K562 (cell line): ENCODE measurements around the gene RPS23. TPM values are rescaled to one million over a fixed set of nuclear protein-coding genes. Genes with fewer than 3 reads are reported as not detected.
A peak's percentile ranks its signal among the peaks of the same experiment; 100 is the strongest.

ENCODE experiments used
- CGGBP1 ChIP-seq: fragments of 250-450 bp; sonication (Bioruptor Pico); IDR thresholded peaks from 2 replicates; pipeline ENCODE4 v1.9.0; 2021; ENCODE audit warnings: mild to moderate bottlenecking
- CREM ChIP-seq: IDR thresholded peaks from 2 replicates; pipeline ENCODE4 v1.6.1; 2014; ENCODE audit warnings: antibody characterized with exemption, low read depth
- FUS ChIP-seq: fragments of 200-400 bp; formaldehyde crosslinking; optimal IDR thresholded peaks from 2 replicates; pipeline ENCODE3; 2017; ENCODE audit warnings: low read depth, low read length
- HCFC1 ChIP-seq: IDR thresholded peaks from 2 replicates; pipeline ENCODE4 v1.6.1; 2012; ENCODE audit warnings: low read depth, low read length, improper control_type of control experiment
- NCOA1 ChIP-seq: fragments of 450-650 bp; IDR thresholded peaks from 2 replicates; pipeline ENCODE4 v1.6.1; 2016; ENCODE audit warnings: low read depth
- NEUROD1 ChIP-seq: fragments of 150-350 bp; IDR thresholded peaks from 2 replicates; pipeline ENCODE4 v1.6.1; 2014; ENCODE audit warnings: borderline replicate concordance, low read length, low read depth; ENCODE audit not compliant: partially characterized antibody
- NFE2L1 ChIP-seq: fragments of 450-650 bp; IDR thresholded peaks from 2 replicates; pipeline ENCODE4 v1.6.1; 2016; ENCODE audit warnings: missing genetic modification characterization, low read depth, mild to moderate bottlenecking, missing compliant biosample characterization, moderate library complexity, borderline replicate concordance
- POLR2B ChIP-seq: fragments of 450-650 bp; IDR thresholded peaks from 2 replicates; pipeline ENCODE4 v1.6.1; 2018; ENCODE audit warnings: low read depth; ENCODE audit not compliant: partially characterized antibody
- POU5F1 ChIP-seq: fragments of 150-350 bp; IDR thresholded peaks from 2 replicates; pipeline ENCODE4 v1.6.1; 2014; ENCODE audit warnings: borderline replicate concordance, low read length, low read depth, mild to moderate bottlenecking; ENCODE audit not compliant: partially characterized antibody
- SMAD1 ChIP-seq: fragments of 150-350 bp; IDR thresholded peaks from 2 replicates; pipeline ENCODE4 v1.6.1; 2014; ENCODE audit warnings: low read length, low read depth; ENCODE audit not compliant: partially characterized antibody
- TAL1 ChIP-seq: fragments of 450-650 bp; IDR thresholded peaks from 2 replicates; pipeline ENCODE4 v1.6.1; 2016; ENCODE audit warnings: mild to moderate bottlenecking
- TARDBP ChIP-seq: fragments of 450-650 bp; IDR thresholded peaks from 2 replicates; pipeline ENCODE4 v1.6.1; 2016
- THAP12 ChIP-seq: fragments of 250-450 bp; sonication (Bioruptor Pico); IDR thresholded peaks from 2 replicates; pipeline ENCODE4 v1.9.0; 2021; ENCODE audit warnings: mild to moderate bottlenecking, inconsistent platforms
- THRAP3 ChIP-seq: fragments of 450-650 bp; IDR thresholded peaks from 2 replicates; pipeline ENCODE4 v1.6.1; 2016; ENCODE audit warnings: mild to moderate bottlenecking, inconsistent platforms, borderline replicate concordance
- ZBTB2 ChIP-seq: fragments of 450-650 bp; IDR thresholded peaks from 2 replicates; pipeline ENCODE4 v1.6.1; 2016; ENCODE audit warnings: antibody characterized with exemption
- ZBTB33 ChIP-seq: sonication (generic); formaldehyde crosslinking; IDR thresholded peaks from 2 replicates; pipeline ENCODE4 v1.8.1; 2023; ENCODE audit warnings: mild to moderate bottlenecking, missing genetic modification reagents
- ZC3H11A ChIP-seq: IDR thresholded peaks from 2 replicates; pipeline ENCODE4 v1.6.1; 2012; ENCODE audit warnings: low read depth, low read length, improper control_type of control experiment
- ZNF12 ChIP-seq: sonication (generic); formaldehyde crosslinking; IDR thresholded peaks from 2 replicates; pipeline ENCODE4 v1.4.0; 2020; ENCODE audit warnings: mild to moderate bottlenecking, missing genetic modification reagents
- ZNF134 ChIP-seq: fragments of 250-450 bp; sonication (Bioruptor Pico); conservative IDR thresholded peaks from 2 replicates; pipeline ENCODE4 v1.4.0; 2020
- polyA plus RNA-seq, 8 experiments: library from polyadenylated mRNA; depleted of rRNA in 4 of 8; stranded (reverse) in 5 of 8; unstranded in 3 of 8; fragments of >200 nt; fragmentation: Nextera tagmentation in 2 of 8; fragmentation: Illumina TruSeq in 1 of 8; extraction: Ambion mirVana in 2 of 8; extraction: Trizol in 1 of 8; gene quantifications; 2 replicates each; pipeline versions ENCODE4 v1.2.1 to v1.2.3, GENCODE V29; 2011 to 2014; ENCODE audit warnings: inconsistent platforms in 1 of 8, missing spikeins in 1 of 8
- total RNA-seq, 7 experiments: library from RNA; depleted of rRNA in 6 of 7; stranded (reverse); fragments of >200 nt in 6 of 7; fragmentation: Illumina TruSeq in 2 of 7; extraction: Trizol in 2 of 7; gene quantifications; 2 replicates each; pipeline versions ENCODE4 v1.2.1 to v1.2.3, GENCODE V29; 2011 to 2021; ENCODE audit warnings: low replicate concordance in 1 of 7

RPS23 gene
- total and polyA plus RNA-seq, 9 of the 15 experiments (the other 6 are each of a cell fraction or from before 2014, with no cell fraction given) = 3,252 to 10,689 (median 6,302) TPM

- TF ChIP-seq NEUROD1 (no peak), ZC3H11A (no peak), NFE2L1 (no peak), POU5F1 (no peak), CREM (no peak), TARDBP (no peak), ZBTB2 (no peak), SMAD1 (peak; percentile 8), THRAP3 (peak; percentile 80), FUS (peak; percentile 58), ZNF12 (CRISPR knock-in tag) (no peak), POLR2B (peak; percentile 55), CGGBP1 (CRISPR knock-in tag) (no peak), HCFC1 (no peak), NCOA1 (no peak), THAP12 (CRISPR knock-in tag) (peak; percentile 16; the same call in 1 of the 2 replicates), ZNF134 (CRISPR knock-in tag) (no peak), ZBTB33 (CRISPR knock-in tag) (peak; percentile 99), TAL1 (no peak)
Observed at GRCh38 chr5:82274343-82275211, 3.6 kb downstream of the RPS23 start (continued).
